ENCODE data around the gene TBC1D5. TPM values are rescaled to one million over a fixed set of nuclear protein-coding genes. Genes with fewer than 3 reads are reported as not detected.
A peak's percentile ranks its signal among the peaks of the same experiment; 100 is the strongest.
"Not testable (repeated sequence)": the region's sequence is repeated elsewhere in the genome, so short reads cannot be mapped to it uniquely, and the experiment has no call there.

TBC1D5 gene
- total RNA-seq, 1 experiment from 2014 or later, result 181 TPM

GRCh38 chr3:17632401-17633100, 109.9 kb downstream of the TBC1D5 start:
- Histone ChIP-seq H3K9me3 (ENCODE audit: low read length) (no peaks in the 10 kb centered on the region), H2AFZ (ENCODE audit: low read length) (0 out of 2 replicates have a peak overlapping the region, but pooled peaks have one; percentile 27), H4K20me1 (ENCODE audit: insufficient read depth, low read depth, low read length) (no peaks in the 10 kb centered on the region), H3K27ac (ENCODE audit: low read length) (peak overlapping the region; percentile 75), H3K36me3 (ENCODE audit: insufficient read depth, low read length) (no peaks in the 10 kb centered on the region), H3K4me3 (ENCODE audit: low read length) (no peak overlapping the region), H3K9me2 (replicated peaks; ENCODE audit: insufficient read depth, low read length) (no peaks in the 10 kb centered on the region), H3K27me3 (ENCODE audit: low read length) (no peaks in the 10 kb centered on the region), H3K4me1 (ENCODE audit: low read length) (peaks cover 54% of the 10 kb centered on the region), H3K9ac (ENCODE audit: low read length) (peak overlapping the region; percentile 38; the same call in 1 of the 2 replicates), H3K79me2 (ENCODE audit: low read length) (peaks cover 84% of the 10 kb centered on the region), H3K4me2 (ENCODE audit: low read depth, low read length, poor library complexity, severe bottlenecking) (peak overlapping the region; percentile 45)
- peak; percentile 59 for DNase-seq

- H3K4me2 ChIP-seq (ENCODE audit: low read depth, low read length, poor library complexity, severe bottlenecking), result peak overlapping the region; percentile 45
- H3K9me3 ChIP-seq (ENCODE audit: low read length), result no peaks in the 10 kb centered on the region
Observed at GRCh38 chr3:17631609-17632008, 110.8 kb downstream of the TBC1D5 start.

GRCh38 chr3:17629400-17629799, 113.0 kb downstream of the TBC1D5 start:
- Histone ChIP-seq H4K20me1 (ENCODE audit: insufficient read depth, low read depth, low read length) (no peaks in the 10 kb centered on the region), H3K27me3 (ENCODE audit: low read length) (no peaks in the 10 kb centered on the region), H3K9me3 (ENCODE audit: low read length) (no peaks in the 10 kb centered on the region), H2AFZ (ENCODE audit: low read length) (no peak overlapping the region), H3K9me2 (replicated peaks; ENCODE audit: insufficient read depth, low read length) (no peaks in the 10 kb centered on the region), H3K4me1 (ENCODE audit: low read length) (peaks cover 54% of the 10 kb centered on the region), H3K4me3 (ENCODE audit: low read length) (no peak overlapping the region), H3K4me2 (ENCODE audit: low read depth, low read length, poor library complexity, severe bottlenecking) (peak overlapping the region; percentile 65), H3K27ac (ENCODE audit: low read length) (peak overlapping the region; percentile 62), H3K79me2 (ENCODE audit: low read length) (peaks cover 95% of the 10 kb centered on the region), H3K9ac (ENCODE audit: low read length) (peak overlapping the region; percentile 27), H3K36me3 (ENCODE audit: insufficient read depth, low read length) (no peaks in the 10 kb centered on the region)
- DNase-seq, result no peak

More at GRCh38 chr3:17631609-17632008, 110.8 kb downstream of the TBC1D5 start:
- peaks cover 54% of the 10 kb centered on the region for H3K4me1 ChIP-seq (ENCODE audit: low read length)
- H2AFZ ChIP-seq (ENCODE audit: low read length), result no peak overlapping the region
- no peak for DNase-seq
- peak overlapping the region; percentile 75 for H3K27ac ChIP-seq (ENCODE audit: low read length)
- peaks cover 91% of the 10 kb centered on the region for H3K79me2 ChIP-seq (ENCODE audit: low read length)
- H3K36me3 ChIP-seq (ENCODE audit: insufficient read depth, low read length), result no peaks in the 10 kb centered on the region
- H3K4me3 ChIP-seq (ENCODE audit: low read length), result no peak overlapping the region
- no peaks in the 10 kb centered on the region for H4K20me1 ChIP-seq (ENCODE audit: insufficient read depth, low read depth, low read length)
- H3K9ac ChIP-seq (ENCODE audit: low read length), result no peak overlapping the region
- no peaks in the 10 kb centered on the region for H3K9me2 ChIP-seq (replicated peaks; ENCODE audit: insufficient read depth, low read length)
- no peaks in the 10 kb centered on the region for H3K27me3 ChIP-seq (ENCODE audit: low read length)

DNA sequence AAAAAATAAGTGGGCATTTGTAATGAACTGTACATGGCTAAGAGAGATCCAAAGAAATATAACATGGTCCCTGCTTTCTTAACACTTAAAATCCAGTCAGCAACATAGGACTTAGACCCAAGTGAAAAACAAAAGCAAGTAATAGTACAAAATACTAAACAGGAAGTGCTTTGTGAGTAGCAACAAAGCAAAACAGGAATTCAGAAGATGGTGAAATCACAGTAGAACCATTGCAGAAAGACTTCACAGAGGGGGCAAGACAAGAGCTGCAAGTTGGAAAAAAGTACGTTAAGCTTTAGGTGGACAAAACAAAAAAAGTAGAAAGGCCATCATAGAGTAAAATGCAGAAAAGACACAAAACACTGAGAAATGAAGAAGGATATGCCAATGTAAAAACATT, 116.0 kb downstream of the TBC1D5 start:
- Histone ChIP-seq H3K4me2 (ENCODE audit: low read depth, low read length, poor library complexity, severe bottlenecking) (no peak overlapping the region), H3K9me3 (ENCODE audit: low read length) (no peaks in the 10 kb centered on the region), H3K79me2 (ENCODE audit: low read length) (peaks cover 92% of the 10 kb centered on the region), H2AFZ (ENCODE audit: low read length) (no peak overlapping the region), H3K27me3 (ENCODE audit: low read length) (no peaks in the 10 kb centered on the region), H3K27ac (ENCODE audit: low read length) (no peak overlapping the region), H3K36me3 (ENCODE audit: insufficient read depth, low read length) (peaks cover 9% of the 10 kb centered on the region; the same call in 1 of the 2 replicates), H3K9me2 (replicated peaks; ENCODE audit: insufficient read depth, low read length) (no peaks in the 10 kb centered on the region), H3K4me3 (ENCODE audit: low read length) (no peak overlapping the region), H4K20me1 (ENCODE audit: insufficient read depth, low read depth, low read length) (no peaks in the 10 kb centered on the region), H3K4me1 (ENCODE audit: low read length) (peaks cover 33% of the 10 kb centered on the region), H3K9ac (ENCODE audit: low read length) (no peak overlapping the region)
- no peak for DNase-seq

GRCh38 chr3:17625133-17625532, 117.3 kb downstream of the TBC1D5 start:
- Histone ChIP-seq H3K4me2 (ENCODE audit: low read depth, low read length, poor library complexity, severe bottlenecking) (no peak overlapping the region), H3K9me3 (ENCODE audit: low read length) (no peaks in the 10 kb centered on the region)
- no peak for DNase-seq

DNA sequence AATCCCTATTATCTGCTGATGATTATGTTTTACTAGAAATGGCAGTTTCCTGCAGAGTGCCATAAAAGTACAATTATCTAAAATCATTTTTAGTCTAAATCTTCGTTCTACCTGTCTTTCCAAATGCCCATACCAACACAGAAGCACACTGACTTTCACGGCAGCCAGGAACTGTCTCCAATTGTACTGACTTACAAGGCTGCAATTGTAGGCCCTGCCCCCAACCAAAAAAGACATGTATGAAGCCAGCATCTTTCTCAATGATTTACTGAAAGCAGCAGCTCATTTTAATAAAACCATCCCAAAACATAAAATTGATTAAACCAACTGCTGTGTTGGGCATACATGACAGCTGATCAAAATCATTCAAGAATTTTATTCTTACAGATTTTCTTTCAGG, 119.0 kb downstream of the TBC1D5 start:
- H3K9me3 ChIP-seq (ENCODE audit: low read length), result no peaks in the 10 kb centered on the region
- H3K4me2 ChIP-seq (ENCODE audit: low read depth, low read length, poor library complexity, severe bottlenecking), result no peak overlapping the region
- no peaks in the 10 kb centered on the region for H4K20me1 ChIP-seq (ENCODE audit: insufficient read depth, low read depth, low read length)
- H3K4me1 ChIP-seq (ENCODE audit: low read length), result peaks cover 6% of the 10 kb centered on the region
- H3K4me3 ChIP-seq (ENCODE audit: low read length), result no peak overlapping the region
- H3K79me2 ChIP-seq (ENCODE audit: low read length), result peaks cover 79% of the 10 kb centered on the region
- no peak overlapping the region for H3K9ac ChIP-seq (ENCODE audit: low read length)
- no peak for DNase-seq
- H3K27ac ChIP-seq (ENCODE audit: low read length), result no peak overlapping the region
- no peaks in the 10 kb centered on the region for H3K9me2 ChIP-seq (replicated peaks; ENCODE audit: insufficient read depth, low read length)
- no peaks in the 10 kb centered on the region for H3K27me3 ChIP-seq (ENCODE audit: low read length)
- peaks cover 22% of the 10 kb centered on the region for H3K36me3 ChIP-seq (ENCODE audit: insufficient read depth, low read length)
- no peak overlapping the region for H2AFZ ChIP-seq (ENCODE audit: low read length)

More at GRCh38 chr3:17625133-17625532, 117.3 kb downstream of the TBC1D5 start:
- Histone ChIP-seq H3K4me3 (ENCODE audit: low read length) (no peak overlapping the region), H3K4me1 (ENCODE audit: low read length) (peaks cover 23% of the 10 kb centered on the region), H3K27me3 (ENCODE audit: low read length) (no peaks in the 10 kb centered on the region), H4K20me1 (ENCODE audit: insufficient read depth, low read depth, low read length) (no peaks in the 10 kb centered on the region), H2AFZ (ENCODE audit: low read length) (no peak overlapping the region), H3K27ac (ENCODE audit: low read length) (no peak overlapping the region), H3K36me3 (ENCODE audit: insufficient read depth, low read length) (peaks cover 9% of the 10 kb centered on the region), H3K9me2 (replicated peaks; ENCODE audit: insufficient read depth, low read length) (no peaks in the 10 kb centered on the region), H3K9ac (ENCODE audit: low read length) (no peak overlapping the region), H3K79me2 (ENCODE audit: low read length) (peaks cover 83% of the 10 kb centered on the region)

- Histone ChIP-seq H3K4me3 (ENCODE audit: low read length) (no peak overlapping the region), H3K4me2 (ENCODE audit: low read depth, low read length, poor library complexity, severe bottlenecking) (no peak overlapping the region), H3K27ac (ENCODE audit: low read length) (no peak overlapping the region), H3K9me2 (replicated peaks; ENCODE audit: insufficient read depth, low read length) (no peaks in the 10 kb centered on the region), H3K27me3 (ENCODE audit: low read length) (no peaks in the 10 kb centered on the region), H3K36me3 (ENCODE audit: insufficient read depth, low read length) (peaks cover 25% of the 10 kb centered on the region), H2AFZ (ENCODE audit: low read length) (no peak overlapping the region), H4K20me1 (ENCODE audit: insufficient read depth, low read depth, low read length) (no peaks in the 10 kb centered on the region), H3K9ac (ENCODE audit: low read length) (no peak overlapping the region), H3K4me1 (ENCODE audit: low read length) (no peaks in the 10 kb centered on the region), H3K9me3 (ENCODE audit: low read length) (no peaks in the 10 kb centered on the region), H3K79me2 (ENCODE audit: low read length) (peaks cover 45% of the 10 kb centered on the region)
- DNase-seq, result no peak
Observed at GRCh38 chr3:17619968-17620367, 122.5 kb downstream of the TBC1D5 start.

GRCh38 chr3:17613017-17613416, 129.4 kb downstream of the TBC1D5 start:
- not testable (repeated sequence) for H3K36me3 ChIP-seq (ENCODE audit: insufficient read depth, low read length); H3K27me3 ChIP-seq (ENCODE audit: low read length); H3K9me2 ChIP-seq (replicated peaks; ENCODE audit: insufficient read depth, low read length); H3K4me1 ChIP-seq (ENCODE audit: low read length); H4K20me1 ChIP-seq (ENCODE audit: insufficient read depth, low read depth, low read length); H3K4me3 ChIP-seq (ENCODE audit: low read length); H3K9me3 ChIP-seq (ENCODE audit: low read length); H3K27ac ChIP-seq (ENCODE audit: low read length); H3K9ac ChIP-seq (ENCODE audit: low read length); DNase-seq; H3K4me2 ChIP-seq (ENCODE audit: low read depth, low read length, poor library complexity, severe bottlenecking); H2AFZ ChIP-seq (ENCODE audit: low read length)
- H3K79me2 ChIP-seq (ENCODE audit: low read length), result peaks cover 31% of the 10 kb centered on the region
